Daoy (cell line): ENCODE measurements around the gene ELP6. TPM values are rescaled to one million over a fixed set of nuclear protein-coding genes. Genes with fewer than 3 reads are reported as not detected.

Experiments
- DNase-seq: peaks from one replicate; pipeline ENCODE4 v3.0.0-alpha.2; 2015; ENCODE audit warnings: low read depth
- total RNA-seq: library from RNA; depleted of rRNA; stranded (reverse); fragments of >200 nt; shearing (Covaris generic); gene quantifications from 2 replicates; pipeline ENCODE4 v1.2.3, GENCODE V29; 2014; rRNA removed

Gene ELP6, protein sequence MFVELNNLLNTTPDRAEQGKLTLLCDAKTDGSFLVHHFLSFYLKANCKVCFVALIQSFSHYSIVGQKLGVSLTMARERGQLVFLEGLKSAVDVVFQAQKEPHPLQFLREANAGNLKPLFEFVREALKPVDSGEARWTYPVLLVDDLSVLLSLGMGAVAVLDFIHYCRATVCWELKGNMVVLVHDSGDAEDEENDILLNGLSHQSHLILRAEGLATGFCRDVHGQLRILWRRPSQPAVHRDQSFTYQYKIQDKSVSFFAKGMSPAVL
- 33.8 and 44.3 TPM in 2 replicates for total RNA-seq

DNA sequence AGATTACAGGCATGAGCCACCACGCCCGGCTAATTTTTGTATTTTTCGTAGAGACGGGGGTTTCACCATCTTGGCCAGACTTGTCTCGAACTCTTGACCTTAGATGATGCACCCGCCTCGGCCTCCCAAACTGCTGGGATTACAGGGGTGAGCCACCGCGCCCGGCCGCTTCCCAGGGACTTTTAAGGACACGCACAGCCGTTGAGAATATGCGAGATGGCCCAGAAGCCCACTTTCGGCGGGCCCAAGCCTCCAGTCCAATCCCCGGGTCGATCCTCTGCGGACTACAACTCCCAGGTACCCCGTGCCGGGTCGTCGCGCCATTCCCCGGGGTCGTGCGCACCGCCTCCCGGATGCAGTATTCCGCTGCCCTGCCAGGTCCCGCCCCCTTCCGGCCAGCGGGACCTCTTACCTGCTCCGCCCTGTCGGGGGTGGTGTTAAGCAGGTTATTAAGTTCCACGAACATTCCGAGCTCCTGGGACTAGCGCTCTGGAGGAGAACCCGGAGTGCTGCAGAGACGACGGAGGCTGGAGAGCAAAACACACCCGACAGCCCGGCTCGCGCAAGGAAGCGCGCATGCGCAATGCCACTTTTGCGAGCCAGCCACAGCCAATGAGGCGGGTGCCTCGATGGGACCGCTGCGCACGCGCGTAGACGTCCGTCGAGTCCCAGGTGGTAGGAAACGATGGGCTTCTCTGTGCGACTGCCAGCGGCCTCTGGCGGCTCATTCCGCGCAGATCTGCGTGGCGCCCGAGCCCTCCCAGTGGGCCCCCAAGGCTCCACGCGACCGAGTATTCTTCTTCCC lies at the start of gene ELP6:
Gene ELP6, minus strand, starts transcription at position 588 of the 805 bp plus-strand sequence. Its CDS starts 122 bp downstream, at position 466.
- peak; percentile 96 for DNase-seq

DNA sequence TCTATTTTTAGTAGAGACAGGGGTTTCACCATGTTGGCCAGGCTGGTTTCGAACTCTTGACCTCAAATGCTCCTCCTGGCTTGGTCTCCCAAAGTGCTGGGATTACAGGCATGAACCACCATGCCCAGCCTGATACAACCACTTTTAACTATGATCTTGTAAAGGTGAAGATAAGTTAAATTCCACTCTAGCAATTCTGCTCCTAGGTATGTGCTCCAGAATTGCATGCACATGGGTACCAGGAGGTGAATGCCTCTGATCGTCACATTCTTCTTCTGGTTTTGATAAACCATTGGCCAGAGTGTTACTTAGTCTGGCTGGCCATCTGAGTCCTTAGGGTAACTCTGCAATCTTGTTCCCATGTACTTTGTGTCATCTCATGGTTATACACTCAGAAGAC lies 42.8 kb upstream of the ELP6 start:
- no peak for DNase-seq

DNA sequence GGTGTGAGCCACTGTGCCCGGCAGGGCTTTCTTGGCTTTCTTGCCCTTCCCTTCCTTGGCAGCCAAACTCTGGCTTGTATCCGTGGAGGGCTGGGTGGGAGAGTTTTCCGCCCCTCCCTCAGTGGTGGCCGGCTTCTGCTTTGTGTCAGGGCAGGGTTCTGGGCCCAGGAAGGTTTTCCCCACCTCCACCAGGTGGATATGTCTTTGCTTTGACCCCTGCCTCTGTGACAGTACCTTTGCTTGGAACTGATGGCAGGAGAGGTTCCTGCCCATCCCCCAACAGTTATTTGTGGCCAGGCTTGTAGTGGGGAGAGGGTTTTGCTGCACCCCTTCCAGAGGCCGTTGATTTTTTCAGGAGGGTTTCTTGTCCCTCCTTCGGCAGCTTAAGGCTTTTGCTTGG lies 40.8 kb upstream of the ELP6 start:
- no peak for DNase-seq

DNA sequence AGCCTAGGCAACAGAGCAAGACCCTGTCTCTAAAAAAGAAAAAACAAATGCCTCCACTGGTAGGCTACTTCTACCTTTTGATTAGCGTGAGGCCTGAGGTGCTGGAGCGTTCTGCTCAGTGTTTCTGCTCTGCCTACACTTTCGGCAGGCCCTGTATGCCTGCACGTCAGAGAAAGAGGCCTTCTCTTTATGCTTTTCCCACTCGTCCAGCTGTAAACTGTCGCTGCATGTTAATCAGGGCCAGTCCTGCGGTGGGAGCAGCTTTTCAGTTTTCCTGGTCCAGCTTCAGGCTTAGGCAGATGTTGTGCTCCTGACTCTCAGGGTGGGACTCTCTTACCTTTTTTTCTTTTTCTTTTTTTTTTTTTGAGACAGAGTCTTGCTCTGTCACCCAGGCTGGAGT lies 39.9 kb upstream of the ELP6 start:
- no peak for DNase-seq

DNA sequence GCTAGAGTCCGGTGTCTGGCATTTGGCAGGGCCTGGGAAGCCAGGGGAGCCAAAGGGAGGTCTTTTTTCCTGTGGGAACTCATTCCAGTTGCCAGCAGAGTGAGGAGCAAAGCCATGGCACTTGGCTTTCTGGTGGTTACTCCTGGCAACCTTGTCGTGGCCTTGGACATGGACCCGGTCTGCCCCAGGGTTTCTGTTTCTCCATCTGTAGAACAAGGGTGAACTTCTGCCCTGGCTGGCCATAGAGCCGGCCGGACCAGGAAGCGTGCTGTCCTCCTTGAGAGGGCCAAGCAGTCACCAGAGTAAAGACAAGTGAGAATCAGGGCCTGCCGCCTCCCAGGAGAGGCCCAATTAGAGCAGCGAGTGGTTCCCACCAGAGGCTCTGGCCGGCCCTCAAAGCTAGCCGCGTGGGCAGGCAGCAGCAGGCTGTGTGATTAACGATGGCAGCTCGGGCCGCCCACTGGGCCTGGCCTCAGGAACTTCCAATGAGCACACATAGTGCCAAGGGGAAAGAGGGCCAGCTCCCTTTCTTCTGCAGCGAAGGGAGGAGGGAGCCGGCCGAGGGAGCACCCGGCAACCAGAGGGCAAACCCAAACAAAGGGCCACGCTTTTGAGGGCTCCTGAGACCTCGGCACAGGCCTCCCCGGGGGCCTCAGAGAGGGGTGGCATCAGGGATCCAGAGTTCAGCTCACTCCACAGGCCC lies 29.1 kb upstream of the ELP6 start:
- peak; percentile 42 for DNase-seq

DNA sequence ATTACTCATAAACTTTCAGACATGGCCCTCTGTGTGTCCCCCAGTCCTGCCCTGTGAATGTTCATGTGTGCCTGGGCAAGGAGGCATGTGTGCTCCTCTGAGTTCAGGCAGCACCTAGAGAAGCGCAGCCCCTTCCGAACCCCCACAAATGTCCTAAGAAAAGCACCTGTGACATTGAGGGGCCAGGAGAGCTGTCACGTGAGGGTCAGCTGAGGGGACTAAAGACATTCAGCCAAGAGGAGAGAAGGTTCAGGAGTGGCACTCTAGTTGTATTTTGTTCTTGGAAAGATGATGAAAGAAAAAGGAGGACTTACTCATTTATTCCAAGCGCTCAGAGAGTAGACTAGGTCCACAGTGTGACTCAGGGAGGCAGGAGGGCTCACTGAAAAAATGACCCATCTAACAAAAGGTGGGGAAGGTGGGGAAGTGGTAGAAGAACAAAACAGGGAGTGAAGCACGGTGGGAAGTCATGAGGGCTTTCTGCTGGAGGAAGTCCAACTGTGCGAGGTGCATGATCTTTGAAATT lies 28.1 kb upstream of the ELP6 start:
- DNase-seq: no peak

DNA sequence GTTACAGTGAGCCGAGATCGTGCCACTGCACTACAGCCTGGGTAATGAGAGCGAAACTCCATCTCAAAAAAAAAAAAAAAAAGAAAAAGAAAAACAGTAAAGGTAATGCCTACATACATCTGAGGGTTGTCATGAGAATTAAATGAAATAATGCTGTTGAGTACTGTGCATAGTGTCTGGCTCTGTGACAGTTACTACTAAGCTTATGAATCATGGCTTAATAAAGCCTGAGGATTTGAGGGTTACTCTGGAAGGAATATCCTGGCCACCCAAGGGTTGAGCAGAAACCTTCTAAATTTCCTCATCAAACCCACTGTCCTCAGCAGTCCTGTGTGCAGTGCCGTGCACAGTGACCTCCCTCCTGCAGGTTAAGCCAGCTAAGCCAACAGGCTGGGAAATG lies 26.8 kb upstream of the ELP6 start:
- DNase-seq: no peak

DNA sequence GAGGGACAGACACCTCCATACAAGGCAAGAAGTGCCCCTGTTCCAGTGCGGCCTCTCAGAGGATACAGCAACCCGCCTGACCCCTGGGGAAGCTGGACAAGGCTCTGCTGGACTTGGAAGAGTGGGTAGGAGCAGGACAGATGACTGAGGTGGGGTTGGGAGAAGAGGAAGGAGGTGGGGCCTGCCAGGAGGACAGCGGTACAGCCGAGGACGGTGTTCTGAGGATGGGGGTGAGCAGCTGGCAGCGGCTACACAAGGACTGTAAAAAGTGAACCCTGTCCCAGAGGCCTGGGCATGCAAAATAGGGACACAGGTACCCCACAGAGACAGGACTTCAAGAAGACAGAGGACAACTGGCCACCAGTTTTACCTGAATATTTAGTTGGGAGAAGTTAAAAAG lies 23.5 kb upstream of the ELP6 start:
- no peak for DNase-seq

DNA sequence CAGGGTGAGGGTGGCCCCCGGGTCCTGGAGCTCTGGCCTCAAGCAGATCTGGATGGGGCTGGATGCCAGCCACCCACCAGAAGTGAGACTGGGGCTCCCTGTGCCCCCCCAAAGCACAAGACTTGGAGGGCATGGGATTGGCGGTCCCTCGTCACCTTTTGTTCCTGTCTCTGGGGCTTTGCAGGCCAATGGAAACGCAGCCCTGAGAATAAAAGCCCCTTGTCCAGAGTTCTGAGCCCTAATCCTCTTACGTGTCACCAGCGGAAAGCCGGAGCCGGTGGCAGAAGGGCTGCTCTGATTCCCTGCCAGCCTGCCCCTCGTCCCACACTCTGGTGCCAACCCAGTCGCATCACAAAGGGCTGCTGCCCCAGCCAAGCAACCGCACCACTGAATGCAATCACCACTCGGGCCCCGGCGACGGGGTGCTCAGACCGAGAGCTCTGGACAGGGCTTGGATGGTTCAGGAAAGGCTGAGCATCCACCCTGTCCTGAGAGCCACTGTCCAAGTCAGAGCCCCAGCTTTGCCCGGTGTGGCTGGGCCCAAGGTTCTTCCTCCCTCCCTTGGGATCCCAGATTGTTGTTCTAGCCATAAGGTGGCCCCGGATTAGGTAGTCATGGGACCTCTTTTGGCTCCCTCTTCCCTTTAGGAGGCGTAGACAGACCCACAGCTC lies 22.8 kb upstream of the ELP6 start:
- no peak for DNase-seq

DNA sequence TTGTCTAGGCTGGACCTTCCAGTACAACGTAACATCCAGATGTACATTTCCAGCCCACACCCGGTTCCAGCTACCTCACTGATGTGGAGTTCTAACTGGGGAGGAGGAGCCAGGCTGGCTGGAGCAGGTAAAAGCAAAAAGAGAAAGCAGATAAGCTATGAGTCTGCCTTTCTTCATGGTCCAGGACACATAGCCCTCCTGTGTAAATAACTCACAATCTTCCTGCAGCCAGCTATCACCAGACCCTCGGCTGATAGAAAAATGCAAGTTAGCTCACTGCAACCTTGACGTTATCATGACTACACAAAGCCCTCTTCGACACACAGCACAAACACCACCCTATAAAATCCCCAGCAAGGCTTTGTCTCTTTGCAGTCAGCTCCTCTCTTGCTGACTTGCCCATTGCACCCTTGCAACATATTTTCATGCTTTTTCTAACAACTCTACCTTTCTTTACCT lies 20.5 kb upstream of the ELP6 start:
- DNase-seq: no peak

DNA sequence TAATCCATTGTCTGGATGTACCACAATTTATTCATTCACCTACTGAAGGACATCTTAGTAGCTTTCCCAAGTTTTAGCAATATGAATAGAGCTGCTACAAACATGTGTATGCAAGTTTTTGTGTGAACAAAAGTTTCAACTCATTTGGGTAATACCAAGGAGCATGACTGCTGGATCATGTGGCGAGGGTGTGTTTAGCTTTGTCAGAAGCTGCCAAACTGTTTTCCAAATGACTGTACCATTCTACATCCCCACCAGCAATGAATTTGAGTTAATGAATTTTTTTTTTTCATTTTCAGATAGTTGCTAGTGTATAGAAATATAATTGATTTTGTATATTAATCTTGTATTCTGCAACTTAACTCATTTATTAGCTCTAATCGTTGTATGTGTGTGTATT lies 20.0 kb upstream of the ELP6 start:
- no peak for DNase-seq

DNA sequence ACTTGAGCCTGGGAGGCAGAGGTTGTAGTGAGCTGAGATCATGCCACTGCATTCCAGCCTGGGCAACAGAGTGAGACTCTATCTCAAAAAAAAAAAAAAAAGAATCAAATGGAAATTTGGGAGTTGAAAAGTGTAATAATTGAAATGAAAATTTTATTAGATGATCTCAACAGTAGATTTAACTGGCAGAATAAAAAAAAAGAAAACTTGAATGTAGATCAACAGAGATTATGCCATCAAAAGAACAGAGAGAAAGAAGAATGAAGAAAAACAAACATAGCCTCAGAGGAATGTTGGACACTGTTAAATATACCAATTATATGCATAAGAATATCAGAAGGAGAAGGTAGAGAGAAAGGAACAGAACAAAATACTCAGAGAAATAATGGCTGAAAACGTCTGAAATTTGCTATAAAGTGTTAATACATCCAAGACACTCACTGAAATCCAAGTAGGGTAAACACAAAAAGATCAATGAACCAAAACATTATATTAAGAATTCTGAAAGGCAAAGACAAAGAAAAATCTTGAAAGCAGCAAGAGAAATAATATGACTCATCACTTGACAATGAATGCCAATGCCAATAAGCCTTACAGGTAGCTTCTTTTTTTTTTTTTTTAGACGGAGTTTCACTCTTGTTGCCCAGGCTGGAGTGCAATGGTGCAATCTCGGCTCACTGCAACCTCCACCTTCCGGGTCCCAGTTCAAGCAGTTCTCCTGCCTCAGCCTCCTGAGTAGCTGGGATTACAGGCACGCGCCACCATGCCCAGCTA lies 14.6 kb upstream of the ELP6 start:
- no peak for DNase-seq

DNA sequence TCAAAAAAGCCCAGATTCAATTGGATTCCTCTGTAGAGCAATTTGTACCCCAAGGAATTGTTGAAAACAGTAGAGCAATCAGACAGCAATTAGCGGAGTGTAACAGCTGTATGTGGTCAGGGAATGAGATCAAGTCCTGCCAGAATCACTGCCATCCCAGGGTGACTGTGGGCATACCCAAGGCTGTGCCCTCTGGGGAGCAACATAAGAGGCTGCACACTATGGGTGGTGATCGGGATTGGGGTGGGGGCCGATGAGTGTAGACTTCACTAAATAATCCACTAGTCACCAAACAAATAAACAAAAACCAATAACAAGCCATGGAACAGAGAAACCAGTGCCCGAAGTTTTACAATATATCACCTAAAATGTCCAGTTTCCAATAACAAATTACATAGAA lies 12.1 kb upstream of the ELP6 start:
- DNase-seq: no peak

DNA sequence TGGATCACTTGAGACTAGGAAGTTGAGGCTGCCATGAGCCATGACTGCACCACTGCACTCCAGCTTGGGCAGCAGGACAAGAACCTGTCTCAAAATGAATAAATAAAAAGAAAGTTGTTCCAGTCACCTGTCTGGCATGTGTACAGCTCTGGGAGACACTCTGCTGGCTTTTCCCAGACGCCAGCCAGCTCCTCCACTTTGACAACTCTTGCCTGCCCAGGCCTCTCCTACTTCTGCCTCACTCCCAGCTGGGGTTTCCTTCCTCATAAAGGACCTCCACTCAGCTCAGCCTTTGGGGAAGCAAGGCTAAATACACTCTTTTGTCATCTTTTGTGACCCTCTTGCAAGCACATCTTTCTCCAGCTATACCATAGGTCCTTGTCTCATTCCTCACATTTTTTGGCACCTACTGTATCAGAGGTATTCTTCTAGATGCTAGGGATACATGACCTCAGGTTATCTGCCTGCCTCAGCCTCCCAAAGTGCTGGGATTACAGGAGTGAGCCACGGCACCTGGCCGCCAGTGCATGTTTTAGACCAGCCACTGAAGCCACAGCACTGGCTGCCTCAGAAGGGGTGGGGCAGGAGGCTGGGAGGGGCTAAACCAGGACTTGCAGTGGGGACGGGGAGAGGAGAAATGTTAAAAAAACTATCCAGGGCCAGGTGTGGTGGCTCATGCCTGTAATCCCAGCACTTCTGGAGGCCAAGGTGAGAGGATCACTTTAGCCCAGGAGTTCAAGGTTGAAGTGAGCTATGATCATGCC lies 10.0 kb upstream of the ELP6 start:
- DNase-seq: no peak

DNA sequence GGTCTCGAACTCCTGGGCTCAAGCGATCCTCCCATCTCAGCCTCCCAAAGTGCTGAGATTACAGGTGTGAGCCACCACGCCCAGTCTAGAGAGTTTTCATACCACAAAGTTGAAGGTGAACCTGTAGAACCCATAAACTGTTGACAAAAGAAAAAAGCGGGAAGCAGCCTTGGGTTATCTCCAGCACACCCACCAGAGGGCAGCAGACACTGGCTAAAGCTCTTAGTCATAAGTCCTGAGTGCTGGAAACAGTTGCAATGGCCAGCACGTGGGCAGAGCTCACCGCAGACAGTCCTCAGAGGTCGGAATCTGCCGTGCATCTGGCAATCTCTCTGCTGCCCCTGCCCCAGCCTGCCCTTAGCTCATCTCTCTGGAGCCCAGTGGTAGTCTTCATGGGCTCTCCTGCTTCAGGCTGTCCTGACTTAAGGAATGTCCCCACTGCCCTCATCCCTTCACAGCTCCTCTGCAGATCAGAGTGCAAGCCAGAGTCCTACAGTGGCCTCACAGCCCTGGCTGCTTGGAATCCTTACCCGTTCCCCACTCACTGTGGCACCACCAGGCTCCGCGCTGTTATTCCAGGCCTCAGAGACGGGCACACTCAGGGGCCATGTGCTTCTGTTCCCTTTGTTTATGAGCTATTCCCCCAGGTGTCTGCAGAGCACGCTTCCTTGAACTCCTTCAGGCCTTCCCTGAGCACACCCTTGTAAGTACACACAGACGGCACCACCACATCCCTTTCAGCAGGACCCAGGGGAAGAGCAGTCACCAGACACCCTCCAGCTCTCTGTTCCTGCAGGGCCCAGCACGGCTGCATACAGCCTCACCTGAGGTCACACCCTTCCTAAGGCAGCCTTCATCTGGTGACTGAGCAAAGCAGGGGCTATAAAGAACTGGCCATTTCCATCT lies 8.8 kb upstream of the ELP6 start:
- peak; percentile 83 for DNase-seq

DNA sequence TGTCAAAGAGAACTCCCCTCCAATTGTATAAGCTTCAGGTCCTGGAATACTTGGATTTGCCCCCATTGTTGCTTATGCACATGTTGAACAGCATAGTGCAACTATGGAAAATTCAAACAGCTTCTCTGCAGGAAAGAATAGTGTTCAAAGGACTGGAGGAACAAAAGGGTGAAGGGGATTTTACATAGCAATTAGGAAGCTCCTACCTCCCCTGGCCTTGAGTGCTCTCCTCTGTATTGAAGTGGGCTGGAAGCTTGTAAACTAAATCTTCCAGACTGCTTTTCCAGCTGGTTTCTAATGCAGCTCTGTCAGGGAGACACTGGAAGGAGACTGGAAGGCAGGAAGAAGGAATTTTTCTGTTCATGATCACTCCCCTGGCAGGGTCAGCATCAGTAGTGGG lies 7.2 kb upstream of the ELP6 start:
- no peak for DNase-seq

DNA sequence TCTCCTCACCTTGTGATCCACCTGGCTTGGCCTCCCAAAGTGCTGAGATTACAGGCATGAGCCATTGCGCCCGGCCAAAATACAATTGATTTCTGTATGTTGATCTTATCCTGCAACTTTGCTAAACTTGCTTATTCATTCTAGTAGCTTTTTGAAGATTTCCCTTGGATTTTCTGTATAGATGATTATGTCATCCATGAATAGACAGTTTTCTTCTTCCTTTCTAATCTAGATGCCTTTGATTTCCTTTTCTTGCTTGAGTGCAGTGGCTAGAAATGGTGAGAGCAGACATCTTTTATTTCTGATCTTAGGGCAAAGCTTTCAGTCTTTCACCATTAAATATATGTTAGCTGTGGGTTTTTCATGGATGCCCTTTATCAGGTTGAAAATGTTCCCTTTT lies 4.4 kb upstream of the ELP6 start:
- no peak for DNase-seq

DNA sequence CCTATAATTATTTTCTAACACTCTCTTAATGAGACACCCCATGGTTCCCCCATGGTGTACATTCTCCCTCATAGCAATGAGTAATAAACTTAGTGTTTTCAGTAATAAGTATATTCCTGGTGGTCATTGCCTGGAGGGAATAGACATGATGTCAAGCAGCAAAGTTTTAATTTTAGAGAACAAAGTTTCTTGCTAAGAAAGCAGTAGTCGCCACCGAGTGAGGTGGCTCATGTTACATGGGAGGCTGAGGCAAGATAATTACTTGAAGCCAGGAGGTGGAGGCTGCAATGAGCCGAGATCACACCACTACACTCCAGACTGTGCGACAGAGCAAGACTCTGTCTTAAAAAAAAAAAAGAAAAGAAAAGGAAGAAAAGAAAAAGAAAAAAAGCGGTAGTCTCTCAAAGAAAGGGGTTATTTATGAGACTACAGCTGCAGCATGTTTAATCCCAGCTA lies 2.4 kb upstream of the ELP6 start:
- DNase-seq: no peak

DNA sequence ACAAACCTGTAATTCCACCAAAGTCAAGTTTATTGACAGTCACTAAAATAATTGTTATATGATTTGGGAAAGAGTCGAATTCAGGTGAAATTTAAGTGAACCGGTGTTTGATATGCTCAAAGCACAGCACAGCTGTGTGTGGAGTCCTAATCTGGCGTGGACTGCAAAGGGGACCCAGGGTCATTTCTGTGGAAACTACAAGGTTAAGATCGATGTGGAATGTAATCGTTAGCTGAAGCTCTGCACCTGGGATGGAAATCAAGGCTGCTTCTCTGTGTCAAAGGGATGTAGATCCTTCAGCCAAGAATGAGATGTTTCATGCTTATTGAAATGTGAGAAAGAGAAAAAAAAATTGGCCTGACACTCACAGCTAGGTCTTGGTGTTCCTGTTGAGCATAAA lies 1.6 kb upstream of the ELP6 start:
- no peak for DNase-seq
